Mammary epithelial cell (primary cell): ENCODE data around the gene CCDC85B.

Experiments
- CTCF ChIP-seq, 2 donors: IDR thresholded peaks in 1 of 2; conservative IDR thresholded peaks in 1 of 2; 2 replicates each; pipeline ENCODE4 v1.5.1; 2011 to 2012; ENCODE audit warnings: inconsistent platforms in 2 of 2, low read length in 2 of 2, mild to moderate bottlenecking in 2 of 2, control low read depth in 1 of 2, low read depth in 1 of 2; ENCODE audit not compliant: insufficient read depth in 1 of 2; ENCODE audit errors: extremely low read depth in 1 of 2
- EZH2 ChIP-seq: IDR thresholded peaks from 2 replicates; pipeline ENCODE4 v1.6.1; 2012; ENCODE audit warnings: low read length, inconsistent platforms, borderline replicate concordance

DNA sequence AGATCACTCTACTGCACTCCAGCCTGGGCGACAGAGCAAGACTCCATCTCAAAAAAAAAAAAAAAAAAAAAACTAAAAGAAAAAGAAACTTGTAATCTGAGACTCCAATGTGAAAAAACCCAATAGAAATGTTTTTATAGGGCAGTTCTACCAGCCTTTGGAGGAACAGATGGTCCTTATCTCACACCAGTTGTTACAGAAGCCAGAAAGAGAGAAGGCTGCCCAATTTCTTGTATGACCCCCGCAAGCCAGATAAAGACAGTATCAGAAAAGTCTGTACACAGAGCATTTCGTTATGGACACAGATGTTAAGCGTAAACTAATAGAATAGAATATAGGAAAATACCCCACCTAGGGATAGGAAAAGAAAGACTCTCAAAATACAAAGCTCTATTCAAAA lies 43.5 kb downstream of the CCDC85B start:
- TF ChIP-seq CTCF (conservative IDR thresholded peaks at IDR 0.05 in 1 of 2, IDR thresholded peaks at IDR 0.05 in 1 of 2; ENCODE audit: extremely low read depth in 1 of 2, insufficient read depth in 1 of 2, low read depth in 1 of 2, low read length in 2 of 2) (no peak), EZH2 (no peak)
